Measurements from ENCODE around the gene SSH3. TPM values are rescaled to one million over a fixed set of nuclear protein-coding genes. Genes with fewer than 3 reads are reported as not detected.
A peak's percentile ranks its signal among the peaks of the same experiment; 100 is the strongest.

Gene SSH3
- total and polyA plus RNA-seq, 2 of the 4 experiments (the other 2 are of a cell fraction): 7.3 to 26.7 TPM

DNA sequence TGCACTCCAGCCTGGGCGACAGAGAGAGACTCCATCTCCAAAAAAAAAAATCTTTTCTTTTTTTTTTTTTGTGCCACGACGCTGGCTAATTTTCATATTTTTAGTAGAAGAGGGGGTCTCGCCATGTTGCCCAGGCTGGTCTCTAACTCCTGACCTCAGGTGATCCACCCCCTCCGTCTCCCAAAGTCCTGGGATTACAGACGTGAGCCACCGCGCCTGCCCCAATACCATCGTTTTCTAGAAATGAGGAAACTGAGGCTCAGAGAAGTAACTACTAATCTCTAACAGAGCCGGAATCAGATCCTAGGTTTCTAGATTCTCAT is 13.5 kb downstream of the SSH3 start:
- Histone ChIP-seq H3K4me3 (ENCODE audit: insufficient read depth, low read depth, low read length) (peak overlapping the region; percentile 67), H3K79me1 (ENCODE audit: low read depth in 1 of 2, low read length in 2 of 2) (no peaks in the 10 kb centered on the region; a peak in 1 of 4 replicates), H3K36me3 (ENCODE audit: control insufficient read depth, insufficient read depth, low read length) (no peaks in the 10 kb centered on the region; the same call in 1 of the 2 replicates), H2AK9ac (replicated peaks; ENCODE audit: low read depth, low read length, poor library complexity) (no peak overlapping the region), H3K27me3 (ENCODE audit: control insufficient read depth, insufficient read depth, low read length) (no peaks in the 10 kb centered on the region), H3K4ac (ENCODE audit: low read depth, low read length) (peak overlapping the region; percentile 54), H2AFZ (replicated peaks; ENCODE audit: low read length, poor library complexity) (peak overlapping the region; percentile 98), H3K23ac (ENCODE audit: low read depth, low read length) (0 out of 2 replicates have a peak overlapping the region, but pooled peaks have one; percentile 18), H3K9me3 (ENCODE audit: control insufficient read depth, insufficient read depth, low read length) (no peaks in the 10 kb centered on the region), H4K20me1 (ENCODE audit: insufficient read depth, low read length) (no peaks in the 10 kb centered on the region; the same call in 1 of the 2 replicates), H3K14ac (replicated peaks; ENCODE audit: low read depth, low read length) (0 out of 2 replicates have a peak overlapping the region, but pooled peaks have one; percentile 45), H3K4me2 (ENCODE audit: low read depth, low read length) (peak overlapping the region; percentile 59), H3K18ac (ENCODE audit: low read depth, low read length) (peak overlapping the region; percentile 16; the same call in 1 of the 2 replicates), H4K91ac (ENCODE audit: insufficient read depth, low read depth, low read length) (no peak overlapping the region), H3K9me1 (ENCODE audit: insufficient read depth, low read length) (peaks cover 3% of the 10 kb centered on the region; the same call in 1 of the 2 replicates), H2BK5ac (ENCODE audit: low read depth, low read length, poor library complexity, severe bottlenecking) (peak overlapping the region; percentile 47), H3K27ac (ENCODE audit: insufficient read depth, low read length) (peak overlapping the region; percentile 42), H4K5ac (ENCODE audit: low read depth, low read length) (peak overlapping the region; percentile 51), H2BK120ac (ENCODE audit: low read depth, low read length) (peak overlapping the region; percentile 9; the same call in 1 of the 2 replicates), H2BK20ac (ENCODE audit: low read depth, low read length) (no peak overlapping the region), H2AK5ac (ENCODE audit: low read depth, low read length) (no peak overlapping the region), H3K56ac (ENCODE audit: extremely low read depth, insufficient read depth, low read length) (no peak overlapping the region), H4K8ac (ENCODE audit: low read depth in 2 of 2, low read length in 2 of 2) (peak overlapping the region; percentile 22 to 90; a peak in 2 of 4 replicates), H3K4me1 (ENCODE audit: control insufficient read depth, insufficient read depth, low read length) (0 out of 2 replicates have a peak, but pooled peaks cover 2% of the 10 kb centered on the region), H3K9ac (ENCODE audit: low read depth, low read length) (peak overlapping the region; percentile 43), H2BK15ac (ENCODE audit: low read depth, low read length) (no peak overlapping the region)
- dilution Hi-C loops (cut with HindIII; ENCODE audit: low sequenced_read_pairs, unreplicated experiment) (no loop called here), intact Hi-C loops (cut with micrococcal nuclease) (loop anchor here (1.0 kb wide), 3 partner anchors 51 to 236 kb away; partner anchors contain the start of gene GRK2), in situ Hi-C loops (cut with MboI; ENCODE audit: low sequenced_read_pairs) (loop anchor here (5.0 to 10.0 kb wide), 2 partner anchors 55 to 232 kb away; no protein-coding TSS in a partner anchor)
- no TSS peak for BruUV-seq (replicated peaks)
- WGBS, 2 experiments (ENCODE audit: extremely low coverage in 2 of 2, insufficient read length in 1 of 2): 0% methylated on average over 1 of the region's 10 CpGs; no CpG with 5 or more reads in 1 of the 2 experiments
- DNase-seq (no peak), ATAC-seq (ENCODE audit: low read depth) (no peak)
- ChIA-PET CTCF (interaction anchor here (0.7 to 1.6 kb wide), 12 partner anchors 8 to 236 kb away, joined by 3 to 13 read pairs (median 5); partner anchors contain the start of genes GRK2 and SSH3), POLR2A (ENCODE audit: unreplicated experiment) (interaction anchor here (1.4 kb wide), 1 partner anchor 55 kb away, joined by 7 read pairs; no protein-coding TSS in a partner anchor)
- TF ChIP-seq, protein P1, sequence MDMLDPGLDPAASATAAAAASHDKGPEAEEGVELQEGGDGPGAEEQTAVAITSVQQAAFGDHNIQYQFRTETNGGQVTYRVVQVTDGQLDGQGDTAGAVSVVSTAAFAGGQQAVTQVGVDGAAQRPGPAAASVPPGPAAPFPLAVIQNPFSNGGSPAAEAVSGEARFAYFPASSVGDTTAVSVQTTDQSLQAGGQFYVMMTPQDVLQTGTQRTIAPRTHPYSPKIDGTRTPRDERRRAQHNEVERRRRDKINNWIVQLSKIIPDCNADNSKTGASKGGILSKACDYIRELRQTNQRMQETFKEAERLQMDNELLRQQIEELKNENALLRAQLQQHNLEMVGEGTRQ (IDR thresholded peaks at IDR 0.05; ENCODE audit: low read depth, low read length): no peak
- TF ChIP-seq, protein P2, sequence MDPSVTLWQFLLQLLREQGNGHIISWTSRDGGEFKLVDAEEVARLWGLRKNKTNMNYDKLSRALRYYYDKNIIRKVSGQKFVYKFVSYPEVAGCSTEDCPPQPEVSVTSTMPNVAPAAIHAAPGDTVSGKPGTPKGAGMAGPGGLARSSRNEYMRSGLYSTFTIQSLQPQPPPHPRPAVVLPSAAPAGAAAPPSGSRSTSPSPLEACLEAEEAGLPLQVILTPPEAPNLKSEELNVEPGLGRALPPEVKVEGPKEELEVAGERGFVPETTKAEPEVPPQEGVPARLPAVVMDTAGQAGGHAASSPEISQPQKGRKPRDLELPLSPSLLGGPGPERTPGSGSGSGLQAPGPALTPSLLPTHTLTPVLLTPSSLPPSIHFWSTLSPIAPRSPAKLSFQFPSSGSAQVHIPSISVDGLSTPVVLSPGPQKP (IDR thresholded peaks at IDR 0.05; ENCODE audit: borderline replicate concordance, low read depth, low read length): no peak
- no peak for TF ChIP-seq CHD1 (IDR thresholded peaks at IDR 0.05; ENCODE audit: low read depth, low read length)
- TF ChIP-seq MAZ (IDR thresholded peaks at IDR 0.05; ENCODE audit: borderline replicate concordance, low read depth, low read length): no peak
- TF ChIP-seq, protein P3, sequence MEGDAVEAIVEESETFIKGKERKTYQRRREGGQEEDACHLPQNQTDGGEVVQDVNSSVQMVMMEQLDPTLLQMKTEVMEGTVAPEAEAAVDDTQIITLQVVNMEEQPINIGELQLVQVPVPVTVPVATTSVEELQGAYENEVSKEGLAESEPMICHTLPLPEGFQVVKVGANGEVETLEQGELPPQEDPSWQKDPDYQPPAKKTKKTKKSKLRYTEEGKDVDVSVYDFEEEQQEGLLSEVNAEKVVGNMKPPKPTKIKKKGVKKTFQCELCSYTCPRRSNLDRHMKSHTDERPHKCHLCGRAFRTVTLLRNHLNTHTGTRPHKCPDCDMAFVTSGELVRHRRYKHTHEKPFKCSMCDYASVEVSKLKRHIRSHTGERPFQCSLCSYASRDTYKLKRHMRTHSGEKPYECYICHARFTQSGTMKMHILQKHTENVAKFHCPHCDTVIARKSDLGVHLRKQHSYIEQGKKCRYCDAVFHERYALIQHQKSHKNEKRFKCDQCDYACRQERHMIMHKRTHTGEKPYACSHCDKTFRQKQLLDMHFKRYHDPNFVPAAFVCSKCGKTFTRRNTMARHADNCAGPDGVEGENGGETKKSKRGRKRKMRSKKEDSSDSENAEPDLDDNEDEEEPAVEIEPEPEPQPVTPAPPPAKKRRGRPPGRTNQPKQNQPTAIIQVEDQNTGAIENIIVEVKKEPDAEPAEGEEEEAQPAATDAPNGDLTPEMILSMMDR (conservative IDR thresholded peaks at IDR 0.05; ENCODE audit: low read depth, low read length): no peak
- no peak for TF ChIP-seq FOS (IDR thresholded peaks at IDR 0.05; ENCODE audit: low read depth, low read length)
- no peak for TF ChIP-seq SMC3 (IDR thresholded peaks at IDR 0.05; ENCODE audit: low read depth, low read length)
- TF ChIP-seq NFE2L2 (IDR thresholded peaks at IDR 0.05; ENCODE audit: low read depth, low read length): no peak
- TF ChIP-seq POLR2A (IDR thresholded peaks at IDR 0.05; ENCODE audit: low read depth, low read length): no peak
- TF ChIP-seq CEBPB (IDR thresholded peaks at IDR 0.05; ENCODE audit: low read depth, low read length): no peak
- TF ChIP-seq RFX5 (IDR thresholded peaks at IDR 0.05; ENCODE audit: low read depth, low read length): no peak
- no peak for TF ChIP-seq RAD21 (IDR thresholded peaks at IDR 0.05; ENCODE audit: low read length)
- TF ChIP-seq RCOR1 (IDR thresholded peaks at IDR 0.05; ENCODE audit: insufficient replicate concordance, low read length): no peak
- no peak for TF ChIP-seq BHLHE40 (IDR thresholded peaks at IDR 0.05; ENCODE audit: low read depth, low read length)
- no peak for TF ChIP-seq MAFK (IDR thresholded peaks at IDR 0.05; ENCODE audit: low read depth, low read length)
- no peak for TF ChIP-seq MXI1 (IDR thresholded peaks at IDR 0.05; ENCODE audit: borderline replicate concordance, low read depth, low read length)
